HepG2 (cell line): Measurements from ENCODE around the gene IFI35. TPM values are rescaled to one million over a fixed set of nuclear protein-coding genes. Genes with fewer than 3 reads are reported as not detected.

Experiments used
- ATAD3A ChIP-seq: sonication (generic); formaldehyde crosslinking; IDR thresholded peaks from 2 replicates; pipeline ENCODE4 v1.4.0; 2020; ENCODE audit warnings: missing genetic modification reagents
- BORCS8-MEF2B ChIP-seq: sonication (generic); formaldehyde crosslinking; IDR thresholded peaks from 2 replicates; pipeline ENCODE4 v1.8.0; 2022; ENCODE audit warnings: mild to moderate bottlenecking, missing genetic modification reagents
- CHD2 ChIP-seq: IDR thresholded peaks from 2 replicates; pipeline ENCODE4 v1.6.1; 2011; ENCODE audit warnings: low read depth, low read length, improper control_type of control experiment
- HBP1 ChIP-seq: IDR thresholded peaks from 2 replicates; pipeline ENCODE4 v1.6.1; 2016; ENCODE audit warnings: low read depth, control low read depth
- HMGXB4 ChIP-seq, 2 experiments: sonication (generic) in 1 of 2; formaldehyde crosslinking in 1 of 2; IDR thresholded peaks; 2 replicates each; pipeline versions ENCODE4 v1.4.0 to v1.6.1; 2018 to 2020; ENCODE audit warnings: missing genetic modification reagents in 2 of 2, borderline replicate concordance in 1 of 2, low read depth in 1 of 2, mild to moderate bottlenecking in 1 of 2, missing biosample characterization in 1 of 2
- IRF1 ChIP-seq: sonication (generic); formaldehyde crosslinking; IDR thresholded peaks from 2 replicates; pipeline ENCODE4 v1.4.0; 2020; ENCODE audit warnings: low read depth, mild to moderate bottlenecking, missing genetic modification reagents
- KLF12 ChIP-seq: sonication (generic); formaldehyde crosslinking; IDR thresholded peaks from 2 replicates; pipeline ENCODE4 v1.4.0; 2020; ENCODE audit warnings: missing genetic modification reagents, borderline replicate concordance
- KLF16 ChIP-seq, 2 experiments: sonication (generic) in 1 of 2; formaldehyde crosslinking in 1 of 2; IDR thresholded peaks; 2 replicates each; pipeline versions ENCODE4 v1.6.1 to v1.8.0; 2016 to 2023; ENCODE audit warnings: missing genetic modification reagents in 2 of 2, missing compliant biosample characterization in 1 of 2
- SKI ChIP-seq: fragments of 450-650 bp; IDR thresholded peaks from one replicate; pipeline ENCODE4 v1.6.1; 2018; ENCODE audit warnings: mild to moderate bottlenecking; ENCODE audit not compliant: partially characterized antibody
- SP2 ChIP-seq: sonication (generic); formaldehyde crosslinking; IDR thresholded peaks from 2 replicates; pipeline ENCODE4 v1.5.1; 2020; ENCODE audit warnings: mild to moderate bottlenecking, missing genetic modification reagents
- ZMAT3 ChIP-seq: sonication (generic); formaldehyde crosslinking; conservative IDR thresholded peaks from 2 replicates; pipeline ENCODE4 v1.7.0; 2021; ENCODE audit warnings: missing genetic modification reagents
- ZNF101 ChIP-seq: sonication (generic); formaldehyde crosslinking; IDR thresholded peaks from 2 replicates; pipeline ENCODE4 v1.4.0; 2020; ENCODE audit warnings: mild to moderate bottlenecking, low read depth, missing genetic modification reagents, borderline replicate concordance
- ZNF263 ChIP-seq: sonication (generic); formaldehyde crosslinking; IDR thresholded peaks from 2 replicates; pipeline ENCODE4 v1.4.0; 2020; ENCODE audit warnings: missing genetic modification reagents
- ZNF3 ChIP-seq: IDR thresholded peaks from 2 replicates; pipeline ENCODE4 v1.7.0; 2017; ENCODE audit warnings: inconsistent platforms
- ZNF333 ChIP-seq: sonication (generic); formaldehyde crosslinking; IDR thresholded peaks from 2 replicates; pipeline ENCODE4 v1.4.0; 2020; ENCODE audit warnings: mild to moderate bottlenecking, missing genetic modification reagents, borderline replicate concordance
- ZNF343 ChIP-seq: sonication (generic); formaldehyde crosslinking; IDR thresholded peaks from 2 replicates; pipeline ENCODE4 v1.4.0; 2020; ENCODE audit warnings: mild to moderate bottlenecking, missing genetic modification reagents
- ZNF556 ChIP-seq: sonication (generic); formaldehyde crosslinking; IDR thresholded peaks from 2 replicates; pipeline ENCODE4 v1.4.0; 2020; ENCODE audit warnings: mild to moderate bottlenecking, missing genetic modification reagents, borderline replicate concordance
- ZNF746 ChIP-seq: sonication (generic); formaldehyde crosslinking; IDR thresholded peaks from 2 replicates; pipeline ENCODE4 v1.8.0; 2022; ENCODE audit warnings: mild to moderate bottlenecking, missing genetic modification reagents
- ZSCAN31 ChIP-seq: sonication (generic); formaldehyde crosslinking; IDR thresholded peaks from 2 replicates; pipeline ENCODE4 v1.5.0; 2020; ENCODE audit warnings: low read depth, mild to moderate bottlenecking, missing genetic modification reagents
- polyA plus RNA-seq, 8 experiments: library from polyadenylated mRNA; depleted of rRNA in 3 of 8; stranded (reverse) in 7 of 8; unstranded in 1 of 8; fragments of >200 nt; fragmentation: Illumina TruSeq in 4 of 8; extraction: Trizol in 4 of 8; gene quantifications; 2 replicates each; pipeline versions ENCODE4 v1.2.1 to v1.2.3, GENCODE V29; 2011 to 2016; ENCODE audit warnings: low read depth in 4 of 8, missing spikeins in 1 of 8, mixed read lengths in 1 of 8; ENCODE audit not compliant: insufficient read depth in 1 of 8
- total RNA-seq, 5 experiments: library from RNA; depleted of rRNA; stranded (reverse); fragments of >200 nt; fragmentation: Illumina TruSeq; extraction: Trizol; gene quantifications; 2 replicates each; pipeline ENCODE4 v1.2.3, GENCODE V29; 2016; ENCODE audit warnings: low read depth in 1 of 5
- TF ChIP-seq, protein P1 (sequence below): sonication (generic); formaldehyde crosslinking; IDR thresholded peaks from 2 replicates; pipeline ENCODE4 v1.4.0; 2020; ENCODE audit warnings: missing genetic modification reagents
- TF ChIP-seq, protein P2 (sequence below): IDR thresholded peaks from 2 replicates; pipeline ENCODE4 v1.6.1; 2016; ENCODE audit warnings: mild to moderate bottlenecking, missing biosample characterization, missing genetic modification reagents
- TF ChIP-seq, protein P3 (sequence below): sonication (generic); formaldehyde crosslinking; IDR thresholded peaks from 2 replicates; pipeline ENCODE4 v1.8.0; 2023; ENCODE audit warnings: mild to moderate bottlenecking, missing genetic modification reagents

Gene IFI35
- total and polyA plus RNA-seq, 2 of the 13 experiments (the other 11 are each of a cell fraction or from before 2014, with no cell fraction given): 28.9 to 38.1 TPM

- TF ChIP-seq, protein P1, sequence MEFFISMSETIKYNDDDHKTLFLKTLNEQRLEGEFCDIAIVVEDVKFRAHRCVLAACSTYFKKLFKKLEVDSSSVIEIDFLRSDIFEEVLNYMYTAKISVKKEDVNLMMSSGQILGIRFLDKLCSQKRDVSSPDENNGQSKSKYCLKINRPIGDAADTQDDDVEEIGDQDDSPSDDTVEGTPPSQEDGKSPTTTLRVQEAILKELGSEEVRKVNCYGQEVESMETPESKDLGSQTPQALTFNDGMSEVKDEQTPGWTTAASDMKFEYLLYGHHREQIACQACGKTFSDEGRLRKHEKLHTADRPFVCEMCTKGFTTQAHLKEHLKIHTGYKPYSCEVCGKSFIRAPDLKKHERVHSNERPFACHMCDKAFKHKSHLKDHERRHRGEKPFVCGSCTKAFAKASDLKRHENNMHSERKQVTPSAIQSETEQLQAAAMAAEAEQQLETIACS (CRISPR knock-in tag): no peak
- TF ChIP-seq KLF16 (CRISPR knock-in tag; IDR thresholded peaks at IDR 0.05): peak in 1 of 2 experiments; percentile 60; a peak in 1 of 4 replicates
- no peak for TF ChIP-seq BORCS8-MEF2B (CRISPR knock-in tag)
- no peak for TF ChIP-seq IRF1
- TF ChIP-seq ZSCAN31 (CRISPR knock-in tag): no peak; the same call in 1 of the 2 replicates
- 0 out of 2 replicates have a peak, but pooled peaks have one; percentile 20 for TF ChIP-seq ZNF263
- 0 out of 2 replicates have a peak, but pooled peaks have one; percentile 73 for TF ChIP-seq ZNF343 (CRISPR knock-in tag)
- TF ChIP-seq ZMAT3 (CRISPR knock-in tag): no peak; the same call in 1 of the 2 replicates
- 0 out of 2 replicates have a peak, but pooled peaks have one; percentile 84 for TF ChIP-seq ATAD3A (CRISPR knock-in tag)
- TF ChIP-seq, protein P2, sequence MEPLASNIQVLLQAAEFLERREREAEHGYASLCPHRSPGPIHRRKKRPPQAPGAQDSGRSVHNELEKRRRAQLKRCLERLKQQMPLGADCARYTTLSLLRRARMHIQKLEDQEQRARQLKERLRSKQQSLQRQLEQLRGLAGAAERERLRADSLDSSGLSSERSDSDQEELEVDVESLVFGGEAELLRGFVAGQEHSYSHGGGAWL (CRISPR knock-in tag): 0 out of 2 replicates have a peak, but pooled peaks have one; percentile 49
- TF ChIP-seq ZNF746 (CRISPR knock-in tag): no peak
- TF ChIP-seq HBP1: no peak
- no peak for TF ChIP-seq ZNF3
- TF ChIP-seq HMGXB4 (CRISPR knock-in tag; IDR thresholded peaks at IDR 0.05; ENCODE audit: borderline replicate concordance in 1 of 2, low read depth in 1 of 2): peak; percentile 68 to 82; a peak in 2 of 4 replicates
- peak; percentile 76; the same call in 1 of the 2 replicates for TF ChIP-seq ZNF556 (CRISPR knock-in tag)
- no peak for TF ChIP-seq SKI
- TF ChIP-seq CHD2: no peak
- no peak for TF ChIP-seq SP2 (CRISPR knock-in tag)
- no peak for TF ChIP-seq ZNF101 (CRISPR knock-in tag)
- TF ChIP-seq, protein P3, sequence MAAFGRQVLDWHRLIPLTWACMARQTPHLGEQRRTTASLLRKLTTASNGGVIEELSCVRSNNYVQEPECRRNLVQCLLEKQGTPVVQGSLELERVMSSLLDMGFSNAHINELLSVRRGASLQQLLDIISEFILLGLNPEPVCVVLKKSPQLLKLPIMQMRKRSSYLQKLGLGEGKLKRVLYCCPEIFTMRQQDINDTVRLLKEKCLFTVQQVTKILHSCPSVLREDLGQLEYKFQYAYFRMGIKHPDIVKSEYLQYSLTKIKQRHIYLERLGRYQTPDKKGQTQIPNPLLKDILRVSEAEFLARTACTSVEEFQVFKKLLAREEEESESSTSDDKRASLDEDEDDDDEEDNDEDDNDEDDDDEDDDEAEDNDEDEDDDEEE: no peak
- TF ChIP-seq KLF12 (CRISPR knock-in tag): no peak; the same call in 1 of the 2 replicates
- TF ChIP-seq ZNF333 (CRISPR knock-in tag): no peak
Measured at GRCh38 chr17:43024407-43025289, 18.1 kb downstream of the IFI35 start, which contains the start of gene RND2 (continued).
